RWPE2 (cell line): ENCODE results near the gene ZNF274.

Source experiments
- ATAC-seq: fragments of 200-7000 bp; cut with Tn5 transposase; 3 replicates; pipeline ENCODE4 v1.9.1; 2021; ENCODE audit warnings: low read depth
- DNase-seq: peaks from one replicate; pipeline ENCODE4 v3.0.0-alpha.2; 2020; ENCODE audit warnings: low spot score
- H3K27ac ChIP-seq: fragments of 450-650 bp; 2 replicates; pipeline ENCODE4 v1.5.1; 2017; ENCODE audit warnings: mild to moderate bottlenecking; ENCODE audit not compliant: poor library complexity, severe bottlenecking
- H3K27me3 ChIP-seq: fragments of 250-450 bp; sonication (Bioruptor Pico); 2 replicates; pipeline ENCODE4 v1.5.1; 2021; ENCODE audit warnings: mild to moderate bottlenecking, moderate library complexity; ENCODE audit not compliant: insufficient read depth, poor library complexity, severe bottlenecking
- H3K36me3 ChIP-seq: fragments of 250-450 bp; sonication (Bioruptor Pico); 2 replicates; pipeline ENCODE4 v1.5.1; 2020; ENCODE audit warnings: low read depth, mild to moderate bottlenecking, moderate library complexity
- H3K4me1 ChIP-seq: fragments of 250-450 bp; sonication (Bioruptor Pico); 2 replicates; pipeline ENCODE4 v1.5.1; 2021; ENCODE audit warnings: mild to moderate bottlenecking, moderate library complexity; ENCODE audit not compliant: insufficient read depth, poor library complexity, severe bottlenecking
- H3K4me3 ChIP-seq: fragments of 250-450 bp; sonication (Bioruptor Pico); 2 replicates; pipeline ENCODE4 v1.5.1; 2021; ENCODE audit warnings: mild to moderate bottlenecking, moderate library complexity; ENCODE audit not compliant: severe bottlenecking
- H3K9me3 ChIP-seq: fragments of 250-450 bp; sonication (Bioruptor Pico); 2 replicates; pipeline ENCODE4 v1.5.1; 2021; ENCODE audit warnings: mild to moderate bottlenecking, moderate library complexity; ENCODE audit not compliant: severe bottlenecking
- TF ChIP-seq, protein P1 (sequence below): fragments of 450-650 bp; IDR thresholded peaks from one replicate; pipeline ENCODE4 v1.5.1; 2017; ENCODE audit warnings: mild to moderate bottlenecking, moderate library complexity; ENCODE audit not compliant: poor library complexity, severe bottlenecking

The ZNF274 gene

GRCh38 chr19:58212336-58213074 lies 29.6 kb downstream of the ZNF274 start:
- TF ChIP-seq, protein P1, sequence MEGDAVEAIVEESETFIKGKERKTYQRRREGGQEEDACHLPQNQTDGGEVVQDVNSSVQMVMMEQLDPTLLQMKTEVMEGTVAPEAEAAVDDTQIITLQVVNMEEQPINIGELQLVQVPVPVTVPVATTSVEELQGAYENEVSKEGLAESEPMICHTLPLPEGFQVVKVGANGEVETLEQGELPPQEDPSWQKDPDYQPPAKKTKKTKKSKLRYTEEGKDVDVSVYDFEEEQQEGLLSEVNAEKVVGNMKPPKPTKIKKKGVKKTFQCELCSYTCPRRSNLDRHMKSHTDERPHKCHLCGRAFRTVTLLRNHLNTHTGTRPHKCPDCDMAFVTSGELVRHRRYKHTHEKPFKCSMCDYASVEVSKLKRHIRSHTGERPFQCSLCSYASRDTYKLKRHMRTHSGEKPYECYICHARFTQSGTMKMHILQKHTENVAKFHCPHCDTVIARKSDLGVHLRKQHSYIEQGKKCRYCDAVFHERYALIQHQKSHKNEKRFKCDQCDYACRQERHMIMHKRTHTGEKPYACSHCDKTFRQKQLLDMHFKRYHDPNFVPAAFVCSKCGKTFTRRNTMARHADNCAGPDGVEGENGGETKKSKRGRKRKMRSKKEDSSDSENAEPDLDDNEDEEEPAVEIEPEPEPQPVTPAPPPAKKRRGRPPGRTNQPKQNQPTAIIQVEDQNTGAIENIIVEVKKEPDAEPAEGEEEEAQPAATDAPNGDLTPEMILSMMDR: no peak
- Histone ChIP-seq H3K4me3 (no peak overlapping the region), H3K4me1 (no peaks in the 10 kb centered on the region), H3K36me3 (peaks cover 63% of the 10 kb centered on the region), H3K9me3 (peaks cover 52% of the 10 kb centered on the region), H3K27me3 (no peaks in the 10 kb centered on the region), H3K27ac (no peak overlapping the region)
- ATAC-seq (no peak), DNase-seq (no peak)

- H3K4me1 ChIP-seq: no peaks in the 10 kb centered on the region
- ATAC-seq: no peak
- H3K27me3 ChIP-seq: no peaks in the 10 kb centered on the region
- TF ChIP-seq, protein P1: no peak
- DNase-seq: no peak
- peaks cover 58% of the 10 kb centered on the region for H3K36me3 ChIP-seq
- H3K9me3 ChIP-seq: peaks cover 49% of the 10 kb centered on the region
- H3K4me3 ChIP-seq: no peak overlapping the region
- H3K27ac ChIP-seq: no peak overlapping the region
Observed at GRCh38 chr19:58213075-58213369, 30.2 kb downstream of the ZNF274 start.

DNA sequence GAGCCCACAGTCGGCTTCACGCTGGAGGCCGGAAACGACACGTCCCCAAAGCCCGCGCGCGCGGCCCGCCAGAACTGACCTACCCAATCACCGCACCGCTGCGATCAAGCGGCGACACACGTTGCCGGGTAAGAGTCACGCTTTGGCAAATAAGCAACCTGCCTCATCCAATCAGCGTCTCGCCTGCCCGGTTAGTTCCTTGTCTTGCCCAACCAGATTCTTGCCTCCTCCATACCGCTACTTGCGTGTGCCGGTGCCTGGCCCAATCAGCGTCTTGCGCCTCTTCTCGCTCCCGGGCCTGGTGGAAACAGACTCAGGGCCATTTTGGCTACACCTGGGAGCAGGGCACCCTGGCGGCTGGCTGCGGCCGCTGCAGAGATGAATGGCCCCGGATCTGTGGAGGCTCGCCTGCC lies 34.2 kb downstream of the ZNF274 start:
- Histone ChIP-seq H3K27me3 (no peaks in the 10 kb centered on the region), H3K27ac (no peak overlapping the region), H3K36me3 (peaks cover 18% of the 10 kb centered on the region), H3K4me1 (no peaks in the 10 kb centered on the region), H3K9me3 (peaks cover 31% of the 10 kb centered on the region), H3K4me3 (no peak overlapping the region)
- no peak for ATAC-seq
- no peak for DNase-seq
- TF ChIP-seq, protein P1: no peak

DNA sequence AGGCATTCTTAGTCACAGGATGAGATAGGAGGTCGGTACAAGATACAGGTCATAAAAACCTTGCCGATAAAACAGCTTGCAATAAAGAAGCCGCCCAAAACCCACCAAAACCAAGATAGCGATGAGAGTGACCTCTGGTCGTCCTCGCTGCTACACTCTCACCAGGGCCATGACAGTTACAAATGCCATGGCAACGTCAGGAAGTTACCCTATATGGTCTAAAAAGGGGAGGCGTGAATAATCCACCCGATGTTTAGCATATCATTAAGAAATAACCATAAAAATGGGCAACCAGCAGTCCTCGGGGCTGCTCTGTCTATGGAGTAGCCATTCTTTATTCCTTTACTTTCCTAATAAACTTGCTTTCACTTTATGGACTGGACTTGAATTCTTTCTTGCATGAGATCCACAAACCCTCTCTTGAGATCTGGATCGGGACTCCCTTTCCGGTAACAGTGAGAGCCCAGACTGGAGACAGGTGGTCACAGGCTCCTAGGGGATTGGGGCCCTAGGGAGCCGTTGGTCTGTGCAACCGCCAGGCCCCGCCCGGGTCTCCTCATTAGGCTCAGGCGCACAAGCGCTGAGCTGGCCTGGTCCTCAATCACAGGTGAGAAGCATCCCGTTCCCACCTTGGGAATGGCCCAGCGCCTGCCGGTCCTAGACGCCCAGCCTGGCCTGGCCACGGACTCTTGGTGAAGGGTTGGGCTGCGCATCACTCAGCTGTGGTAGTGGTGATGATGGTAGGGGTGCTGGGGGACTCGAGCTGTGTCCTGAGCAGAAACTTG lies 34.9 kb downstream of the ZNF274 start:
- H3K4me3 ChIP-seq: no peak overlapping the region
- peaks cover 24% of the 10 kb centered on the region for H3K9me3 ChIP-seq
- no peak for ATAC-seq
- TF ChIP-seq, protein P1: no peak
- no peak for DNase-seq
- no peaks in the 10 kb centered on the region for H3K27me3 ChIP-seq
- H3K27ac ChIP-seq: no peak overlapping the region
- H3K36me3 ChIP-seq: peaks cover 10% of the 10 kb centered on the region
- no peaks in the 10 kb centered on the region for H3K4me1 ChIP-seq

GRCh38 chr19:58218899-58219298 lies 36.0 kb downstream of the ZNF274 start:
- Histone ChIP-seq H3K27ac (no peak overlapping the region), H3K27me3 (no peaks in the 10 kb centered on the region), H3K36me3 (no peaks in the 10 kb centered on the region), H3K4me3 (no peak overlapping the region), H3K9me3 (peaks cover 24% of the 10 kb centered on the region), H3K4me1 (no peaks in the 10 kb centered on the region)
- TF ChIP-seq, protein P1: no peak
- DNase-seq (no peak), ATAC-seq (no peak)
